Femur (tissue), 1 donor: ENCODE measurements around the gene SRL.
A peak's percentile ranks its signal among the peaks of the same experiment; 100 is the strongest.

Experiments
- DNase-seq: peaks from one replicate; pipeline ENCODE4 v3.0.0-alpha.2; 2017

The SRL gene

DNA sequence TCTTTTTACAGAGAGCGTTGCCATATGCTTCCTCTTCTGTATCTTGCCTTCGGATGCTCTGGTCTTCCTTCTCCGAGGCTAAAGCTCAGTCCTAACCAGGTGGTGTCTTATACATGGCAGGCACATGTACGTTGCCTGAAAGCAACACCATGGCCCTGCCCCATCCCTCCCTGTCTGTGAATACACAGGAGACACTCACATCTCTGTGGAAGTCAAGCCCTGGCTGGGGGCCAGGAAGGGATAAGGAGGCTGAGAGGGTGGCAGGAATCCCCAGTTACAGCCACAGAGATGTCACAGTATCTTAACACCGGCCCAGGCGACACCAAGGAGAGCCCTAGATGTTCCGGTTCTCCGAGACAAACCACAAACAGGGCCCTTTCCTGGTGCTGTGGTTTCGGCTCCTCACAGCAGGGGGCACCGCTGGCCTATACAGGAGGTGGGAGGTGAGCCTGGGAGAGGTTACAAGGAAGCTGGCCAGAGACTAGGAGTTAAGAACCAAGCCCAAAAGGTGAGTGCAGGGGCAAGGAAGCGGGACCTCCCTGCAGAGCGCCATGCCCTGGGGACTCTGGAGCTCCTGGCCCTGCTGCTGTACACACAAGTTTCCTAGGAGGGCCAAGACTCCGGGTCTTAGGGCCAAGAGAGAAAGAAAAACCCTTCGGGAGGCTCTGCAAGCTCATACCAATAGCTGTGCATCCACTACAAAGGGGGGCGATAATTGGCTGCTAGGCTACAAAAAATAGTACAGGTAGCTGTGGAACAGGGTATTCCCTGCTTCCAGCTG lies 41.7 kb downstream of the SRL start:
- peak; percentile 74 for DNase-seq

DNA sequence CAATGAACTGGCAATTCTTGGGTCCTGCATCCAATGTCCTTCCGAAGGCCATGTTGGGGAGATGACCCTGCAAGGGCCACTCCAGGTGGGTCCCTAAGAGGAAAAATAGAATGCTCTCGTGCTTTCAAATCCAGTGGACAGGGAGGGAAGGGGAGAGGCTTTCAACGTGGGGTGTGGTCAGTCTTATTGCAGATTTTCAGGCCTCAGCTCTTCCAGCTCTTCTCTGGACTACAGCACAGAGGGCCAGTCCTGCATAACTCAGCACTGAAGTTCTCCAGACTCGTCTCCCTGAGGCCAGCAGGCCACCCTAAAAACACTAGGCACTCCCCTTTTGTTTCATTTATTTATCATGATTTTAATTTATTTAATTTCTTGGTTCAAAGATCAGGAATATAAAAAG lies 43.1 kb downstream of the SRL start:
- no peak for DNase-seq

DNA sequence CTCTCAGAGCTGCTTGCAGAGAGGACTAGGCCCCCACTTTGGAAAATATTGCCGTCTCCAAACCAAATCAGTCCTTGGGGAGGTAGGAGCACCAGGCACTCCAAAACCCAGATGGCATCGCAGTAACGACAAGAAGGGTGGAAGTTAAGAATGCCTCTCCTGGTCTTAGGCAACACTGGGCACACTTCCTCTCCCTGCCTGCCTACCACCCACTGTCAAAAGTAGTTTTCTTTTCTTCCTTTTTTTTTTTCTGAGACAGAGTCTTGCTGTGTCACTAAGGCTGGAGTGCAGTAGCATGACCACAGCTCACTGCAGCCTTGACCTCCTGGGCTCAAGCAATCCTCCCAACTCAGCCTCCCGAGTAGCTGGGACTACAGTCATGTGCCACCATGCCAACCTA lies 47.2 kb downstream of the SRL start:
- no peak for DNase-seq

DNA sequence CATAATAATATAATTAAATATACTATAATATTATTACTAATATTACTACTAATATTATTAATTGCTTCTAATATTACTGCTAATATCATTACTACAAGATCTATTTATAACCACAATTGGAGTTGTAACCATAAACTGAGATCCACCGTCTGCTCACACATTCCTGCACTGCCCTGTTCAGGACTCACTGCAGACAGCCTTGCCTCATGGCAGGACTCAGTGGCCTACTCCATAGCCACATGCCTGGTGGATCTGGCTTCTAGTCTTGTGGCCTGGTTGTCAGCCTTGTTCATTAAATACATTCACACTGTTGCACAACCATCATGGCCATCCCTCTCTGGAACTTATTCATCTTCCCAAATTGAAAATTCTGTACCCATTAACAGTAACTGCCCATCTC lies 48.0 kb downstream of the SRL start:
- DNase-seq, result no peak

DNA sequence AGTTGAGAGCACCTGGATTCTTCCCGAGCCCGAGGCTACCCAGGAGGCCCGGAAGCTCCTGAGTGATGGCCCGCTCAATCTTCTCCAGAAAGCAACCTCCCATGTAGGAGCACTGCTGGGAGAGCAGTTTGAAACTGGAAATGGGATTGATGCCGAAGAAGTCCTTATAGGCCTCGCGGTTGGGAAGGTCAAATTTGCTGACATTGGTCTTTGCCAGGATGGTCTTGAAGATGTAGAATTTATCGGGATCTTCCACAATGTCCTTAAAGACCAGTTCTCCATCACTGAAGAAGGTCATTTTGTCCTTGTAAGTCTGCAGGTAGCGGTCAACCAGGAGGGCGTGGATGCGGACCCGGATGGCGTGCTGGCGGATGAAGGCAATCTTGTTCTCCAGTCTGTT lies 49.7 kb downstream of the SRL start:
- no peak for DNase-seq

DNA sequence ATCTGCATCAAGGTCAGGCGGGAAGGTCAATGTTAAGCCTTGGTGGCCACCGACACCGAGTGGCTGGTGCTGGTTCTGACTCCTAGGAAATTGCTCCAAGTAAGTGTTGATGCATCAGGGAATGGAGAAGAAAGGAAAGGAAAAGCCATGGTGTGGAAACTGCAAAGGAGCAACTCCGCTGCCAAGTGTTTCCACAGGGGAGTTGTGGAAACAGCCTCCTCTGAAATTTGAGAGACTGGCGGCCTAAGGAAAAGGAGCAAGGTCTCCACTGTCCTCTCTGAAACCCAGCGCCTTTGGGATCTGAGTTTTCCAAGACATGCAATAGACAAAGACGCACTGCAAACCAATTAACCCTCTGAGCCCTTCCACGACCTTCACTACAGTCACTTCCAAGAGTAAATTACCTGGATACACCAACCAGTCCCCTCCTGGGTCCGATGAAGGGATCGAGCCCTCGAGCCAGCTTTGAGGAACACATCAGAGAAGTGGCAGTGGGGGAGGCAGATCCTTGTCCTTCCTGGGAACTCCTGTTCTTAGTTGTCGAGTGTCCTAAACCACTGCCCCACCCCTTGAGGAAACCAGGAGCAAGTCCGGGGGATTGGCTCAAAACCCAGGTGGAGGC lies 51.1 kb downstream of the SRL start:
- DNase-seq, result peak; percentile 61

DNA sequence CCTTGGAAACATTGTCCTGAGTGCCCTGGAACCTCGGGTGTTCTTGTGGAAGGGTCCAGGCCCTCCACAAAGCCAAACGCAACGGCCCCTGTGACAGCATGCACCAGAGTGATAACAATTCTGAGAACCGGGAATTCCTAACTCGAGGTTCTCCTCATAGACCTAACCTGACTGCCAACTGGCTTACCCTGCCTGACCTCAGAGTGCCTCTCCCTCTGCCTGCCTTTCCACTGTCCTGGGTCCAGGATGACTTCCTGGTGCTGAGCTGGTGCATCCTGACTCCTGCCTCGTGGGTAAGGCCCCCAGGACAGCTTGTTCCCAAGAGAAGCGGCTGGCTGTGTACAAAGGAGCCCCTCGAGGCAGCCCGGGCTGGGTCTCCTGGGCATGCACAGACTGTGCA lies 51.8 kb downstream of the SRL start:
- DNase-seq, result no peak

DNA sequence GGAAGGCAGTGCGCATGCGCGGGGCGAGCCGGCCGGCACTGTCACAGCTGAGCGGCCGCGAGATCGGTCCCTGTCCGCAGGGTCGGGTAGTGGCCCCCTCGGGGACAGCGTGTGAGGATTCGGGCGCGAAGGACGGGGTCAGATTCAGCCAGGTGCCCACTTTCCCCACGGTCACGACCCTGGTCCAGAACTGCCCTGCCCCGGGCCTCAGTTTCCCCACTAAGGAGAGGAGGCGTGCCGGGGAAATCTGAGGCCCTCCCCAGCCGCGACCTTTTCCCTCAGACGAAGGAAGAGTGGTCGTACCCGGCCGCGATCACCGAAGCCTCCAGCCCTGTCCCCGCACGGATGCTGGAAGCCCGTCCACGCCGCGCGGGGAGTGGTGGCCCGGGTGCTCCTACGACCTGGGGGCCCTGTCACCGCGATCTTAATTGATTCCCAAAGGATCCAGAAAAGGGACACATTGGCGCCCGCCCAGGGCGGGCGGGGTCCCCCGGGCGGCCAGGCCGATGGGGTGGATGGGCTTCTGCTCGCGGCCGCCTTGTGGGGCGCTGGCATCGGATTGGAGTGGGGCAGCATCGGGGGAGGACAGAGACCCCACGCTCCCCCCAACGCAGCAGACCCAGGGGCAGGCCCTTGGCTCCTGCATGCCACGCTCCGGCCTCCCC lies 57.7 kb downstream of the SRL start:
- DNase-seq, result no peak

DNA sequence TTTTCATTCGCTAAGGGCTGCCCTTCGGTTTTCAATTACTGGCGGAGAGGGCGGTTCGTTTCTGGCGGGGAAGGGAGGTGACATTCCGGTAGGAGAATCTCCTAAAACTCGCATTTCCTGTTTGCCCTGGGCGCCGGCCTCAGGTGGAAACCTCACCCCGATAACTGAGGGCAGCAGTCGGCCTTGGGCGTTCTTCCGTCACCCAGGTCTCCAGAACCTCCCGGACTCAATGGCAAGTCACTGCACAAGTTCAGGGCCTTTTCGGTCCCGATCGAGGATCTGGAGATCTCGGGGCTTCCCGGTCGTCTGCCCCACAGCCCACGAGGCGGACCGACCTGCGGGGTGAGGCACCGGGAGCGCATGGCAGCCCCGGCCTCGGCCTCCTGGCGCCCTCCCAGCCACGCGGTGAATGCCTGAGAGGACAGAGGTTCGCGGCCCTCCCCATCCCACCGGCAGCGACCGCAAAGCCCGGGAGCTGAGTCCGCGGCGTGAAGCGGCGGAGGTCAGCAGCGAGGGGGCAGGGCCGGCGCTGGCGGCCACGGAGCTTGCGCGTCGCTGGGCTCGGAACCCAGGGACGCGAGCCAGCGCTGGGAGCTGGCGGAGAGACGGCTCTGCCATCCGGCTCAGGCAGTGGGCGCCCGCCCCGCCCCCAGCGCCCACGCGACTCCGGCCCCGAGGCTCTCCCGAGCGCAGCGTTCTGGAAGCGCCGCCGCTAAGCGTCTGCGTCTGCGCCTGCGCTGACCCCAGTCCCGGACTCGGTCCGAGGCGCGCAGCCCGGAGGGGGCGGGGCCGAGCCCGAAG lies 58.4 kb downstream of the SRL start:
- peak; percentile 96 for DNase-seq

DNA sequence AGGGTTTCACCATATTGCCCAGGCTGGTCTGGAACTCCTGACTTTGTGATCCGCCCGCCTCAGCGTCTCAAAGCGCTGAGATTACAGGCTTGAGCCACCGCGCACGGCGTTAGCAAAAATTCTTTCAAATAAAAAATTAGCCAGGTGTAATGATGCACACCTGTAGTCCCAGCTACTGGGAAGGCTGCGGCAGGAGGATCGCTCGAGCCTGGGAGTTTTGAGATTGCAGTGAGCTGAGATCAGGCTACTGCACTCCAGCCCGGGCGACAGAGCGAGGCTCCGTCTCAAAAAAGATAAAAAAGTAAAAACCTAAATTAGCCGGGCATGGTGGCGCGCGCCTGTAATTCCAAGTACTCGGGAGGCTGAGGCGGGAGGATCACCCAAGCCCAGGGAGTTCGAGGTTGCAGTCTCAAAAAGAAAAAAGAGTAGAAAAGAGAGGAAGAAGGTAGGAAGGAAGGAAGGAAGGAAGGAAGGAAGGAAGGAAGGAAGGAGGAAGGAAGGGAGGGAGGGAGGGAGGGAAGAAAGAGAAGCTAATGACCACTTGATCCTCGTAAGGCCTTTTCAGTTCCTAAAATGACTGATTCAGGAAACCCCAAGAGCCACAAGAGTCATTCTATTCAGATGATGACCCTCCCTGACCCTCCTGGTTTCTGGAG lies 59.2 kb downstream of the SRL start:
- no peak for DNase-seq

DNA sequence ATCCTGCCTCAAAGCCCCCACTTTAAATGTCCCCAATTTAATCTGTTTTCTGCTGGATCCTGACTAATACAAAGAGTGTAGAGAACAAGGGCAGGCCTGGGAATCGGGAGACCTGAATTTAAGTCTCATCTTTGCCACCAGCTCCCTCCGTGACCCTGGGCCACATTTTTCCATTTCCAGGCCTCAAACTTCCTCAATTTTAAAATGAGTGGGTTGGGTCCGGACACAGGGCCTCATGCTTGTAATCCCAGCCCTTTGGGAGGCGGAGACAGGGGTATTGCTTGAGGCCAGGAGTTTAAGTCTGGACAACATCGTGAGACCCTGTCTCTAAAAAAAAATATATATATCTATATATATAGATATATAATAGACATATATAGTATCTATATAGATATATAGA lies 61.4 kb downstream of the SRL start:
- DNase-seq, result no peak

DNA sequence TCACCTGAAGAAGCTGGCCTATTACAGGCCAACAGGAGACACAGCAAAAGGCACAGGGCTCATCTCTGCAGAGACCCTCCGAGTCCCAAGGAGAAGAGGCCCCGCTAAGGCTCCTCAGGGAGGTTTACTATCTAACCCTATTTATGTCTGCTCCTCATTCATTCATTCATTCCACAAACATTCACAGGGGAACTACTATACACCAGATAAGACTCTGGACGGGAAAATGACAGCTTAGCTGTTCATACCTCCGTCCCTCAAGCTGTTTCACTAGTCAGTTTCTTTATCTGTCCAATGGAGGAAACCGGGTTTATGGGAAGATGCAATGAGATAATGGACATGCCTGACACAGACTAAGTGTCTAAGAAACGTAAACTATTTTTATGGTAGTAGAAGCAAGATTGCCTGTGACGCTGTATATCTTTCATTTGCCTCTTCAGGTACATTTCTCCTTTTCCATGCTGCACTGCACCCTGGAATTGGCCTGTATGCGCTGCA lies 62.1 kb downstream of the SRL start:
- DNase-seq, result no peak

DNA sequence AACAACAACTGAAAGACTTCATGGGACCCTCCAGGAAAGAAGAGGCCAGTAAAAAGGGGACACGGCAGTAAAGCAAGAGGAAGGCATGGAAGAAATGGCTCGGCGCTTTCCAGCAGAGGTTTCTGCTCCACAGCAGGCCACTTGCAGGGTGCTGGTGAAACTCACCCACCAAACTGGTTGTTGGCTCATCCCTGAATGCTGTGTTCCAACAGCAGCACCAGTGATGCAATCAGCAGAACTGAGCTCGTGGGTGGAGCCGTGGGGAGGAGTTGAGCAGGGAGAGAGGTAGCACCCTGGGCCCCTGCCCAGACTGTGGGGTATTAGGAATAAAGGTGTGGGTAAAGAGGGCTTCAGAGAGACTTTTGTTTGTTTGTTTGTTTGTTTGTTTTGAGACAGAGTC lies 62.9 kb downstream of the SRL start:
- no peak for DNase-seq

DNA sequence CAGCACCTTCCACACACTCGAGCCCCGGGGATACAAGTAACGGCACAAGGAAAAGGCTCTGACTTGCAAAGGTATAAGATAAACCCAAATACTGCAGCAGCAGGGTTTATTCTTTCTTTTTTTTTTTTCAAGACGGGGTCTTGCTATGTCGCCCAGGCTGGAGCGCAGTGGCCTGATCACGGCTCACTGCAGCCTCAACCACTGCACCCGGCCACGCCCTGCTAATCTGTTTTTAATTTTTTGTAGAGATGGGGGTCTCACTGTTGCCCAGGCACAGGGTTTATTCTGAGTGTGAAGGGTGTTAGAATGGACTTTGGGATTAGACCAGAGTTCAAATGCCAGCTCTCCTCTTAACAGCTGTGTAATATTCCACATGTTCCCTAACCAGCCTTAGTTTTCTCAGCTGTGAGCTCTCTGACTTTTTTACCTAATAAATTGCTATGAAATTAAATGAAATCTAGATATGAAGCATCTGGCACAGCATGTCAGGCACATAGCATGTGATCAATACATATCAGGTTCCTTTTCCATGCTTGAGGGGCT lies 63.3 kb downstream of the SRL start:
- DNase-seq, result no peak

DNA sequence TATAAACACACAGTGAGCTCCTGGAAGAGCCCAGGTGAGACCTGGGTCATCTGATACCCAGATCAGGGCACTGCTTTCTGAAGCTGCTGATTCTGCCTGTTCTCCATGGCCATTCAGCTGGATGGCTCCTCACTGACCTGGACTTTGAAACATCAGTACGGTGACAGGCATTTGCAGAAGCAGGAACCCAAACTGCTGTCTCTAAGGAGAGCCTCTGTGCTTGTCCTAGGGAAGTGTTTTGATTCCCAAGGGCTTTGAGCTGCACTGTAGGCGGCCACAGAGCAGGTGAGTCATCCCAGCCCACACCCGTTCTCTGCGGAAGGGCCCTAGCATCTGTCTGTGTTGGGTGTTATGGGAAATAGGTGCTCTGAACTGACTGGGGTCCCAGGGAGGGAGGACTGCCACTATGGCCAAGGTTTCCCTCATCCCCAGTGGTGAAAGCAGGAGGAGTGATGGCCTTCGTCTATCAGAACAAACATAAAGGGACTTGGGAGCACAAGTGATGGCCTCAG lies 64.9 kb downstream of the SRL start:
- no peak for DNase-seq

DNA sequence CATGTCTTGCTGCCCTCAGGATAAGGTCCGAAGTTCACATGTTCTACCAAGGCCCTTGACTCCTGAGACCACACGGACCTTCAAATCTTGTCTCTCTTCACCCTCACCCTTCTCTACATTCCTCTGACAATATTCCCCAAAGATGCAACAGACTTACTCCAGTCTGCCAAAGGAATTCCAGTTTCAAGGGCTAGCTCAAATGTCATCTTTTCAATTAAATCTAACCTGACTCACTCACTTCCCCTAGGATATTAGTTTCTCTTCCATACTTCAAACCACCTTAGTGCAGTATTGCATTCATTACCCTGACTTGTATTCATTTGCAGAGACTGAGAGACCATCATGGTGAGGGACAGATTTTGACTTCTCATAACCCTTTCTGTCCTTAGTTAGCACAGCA lies 66.0 kb downstream of the SRL start:
- DNase-seq, result no peak

DNA sequence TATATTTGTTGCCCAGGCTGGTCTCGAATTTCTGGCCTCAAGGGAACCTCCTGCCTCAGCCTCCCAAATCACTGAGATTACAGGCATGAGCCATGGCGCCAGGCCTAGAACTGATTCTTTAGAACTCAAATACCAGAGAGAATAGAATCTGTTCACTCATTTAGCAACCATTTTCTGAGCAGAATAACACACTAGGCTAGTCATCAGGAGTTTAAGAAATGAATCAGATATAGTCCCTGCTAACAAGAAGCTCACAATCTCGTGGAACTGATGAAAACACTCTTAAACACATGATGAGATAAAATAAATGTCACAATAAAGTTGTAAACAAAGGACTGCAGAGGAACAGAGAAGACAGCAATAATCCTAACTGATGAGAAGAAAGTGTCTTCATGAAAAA lies 69.8 kb downstream of the SRL start:
- no peak for DNase-seq

DNA sequence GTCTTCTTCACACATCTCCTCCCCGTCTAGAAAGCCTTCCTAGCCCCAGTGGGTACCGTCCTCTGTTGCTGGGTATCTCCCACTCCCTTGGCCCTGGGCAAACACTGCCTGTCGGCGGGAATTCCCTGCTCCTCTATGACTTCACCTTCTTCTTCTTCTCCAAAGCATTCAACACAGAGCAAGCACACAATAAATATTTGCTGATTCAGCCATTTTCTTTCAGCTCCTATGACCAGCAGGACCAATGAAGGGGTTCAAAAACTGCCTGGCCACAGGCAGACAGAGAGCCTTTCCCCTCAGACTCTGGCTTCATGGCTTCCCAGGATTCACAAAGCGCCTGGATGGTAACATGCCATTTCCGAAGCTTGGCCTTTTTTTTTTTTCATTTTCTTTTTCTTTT lies 72.5 kb downstream of the SRL start:
- no peak for DNase-seq

DNA sequence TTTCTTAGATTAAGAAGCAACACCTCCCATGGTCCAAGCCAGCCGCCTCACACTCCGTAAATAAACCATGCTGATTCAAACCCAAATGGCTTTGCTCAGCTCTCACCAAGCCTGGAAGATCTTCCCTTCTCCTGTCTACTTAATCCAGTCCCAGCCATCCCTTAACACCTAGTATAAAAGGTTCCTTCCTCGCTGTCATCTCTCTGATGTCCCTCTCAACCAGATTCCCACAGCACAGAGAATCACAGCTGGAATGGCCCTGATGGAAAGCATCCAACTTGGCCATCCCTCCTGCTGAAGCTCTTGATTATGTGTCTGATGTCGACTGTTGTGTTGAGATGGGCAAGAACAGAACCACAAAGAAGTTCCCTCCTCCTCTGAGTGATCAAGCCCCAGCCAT lies 75.1 kb downstream of the SRL start:
- DNase-seq, result no peak

DNA sequence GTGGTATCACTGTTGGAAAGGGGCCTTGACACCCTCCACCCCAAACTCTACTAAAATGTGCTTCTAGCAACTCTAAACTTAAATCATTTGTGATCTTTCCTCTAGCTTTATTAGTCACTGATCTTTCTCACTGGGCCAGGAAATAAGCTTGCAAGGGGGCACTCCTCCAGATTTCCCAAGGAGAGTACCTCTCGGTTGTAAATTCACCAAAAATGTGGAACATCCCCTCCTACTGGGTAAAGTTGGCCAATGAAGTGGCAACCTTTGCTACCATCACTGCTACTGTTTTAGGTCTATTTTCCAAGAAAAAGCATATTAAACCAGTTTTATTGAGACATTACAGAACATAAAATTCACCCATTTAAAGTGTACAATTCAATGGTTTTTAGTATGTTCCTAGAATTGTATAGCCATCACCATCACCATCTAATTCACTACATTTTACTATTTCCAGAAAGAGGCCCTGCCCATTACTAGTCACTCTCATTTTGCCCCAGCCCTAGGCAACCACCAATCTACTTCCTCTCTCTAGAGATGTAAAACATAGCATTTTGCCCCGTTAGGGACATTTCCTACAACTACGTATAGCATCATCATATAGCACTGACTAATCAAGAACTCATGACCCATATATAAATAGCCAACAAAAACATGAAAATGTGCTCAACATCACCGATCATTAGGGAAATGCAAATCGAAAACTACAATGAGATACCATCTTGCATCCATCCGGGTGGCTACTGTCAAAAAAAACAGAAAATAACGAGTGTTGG lies 81.0 kb downstream of the SRL start:
- no peak for DNase-seq

DNA sequence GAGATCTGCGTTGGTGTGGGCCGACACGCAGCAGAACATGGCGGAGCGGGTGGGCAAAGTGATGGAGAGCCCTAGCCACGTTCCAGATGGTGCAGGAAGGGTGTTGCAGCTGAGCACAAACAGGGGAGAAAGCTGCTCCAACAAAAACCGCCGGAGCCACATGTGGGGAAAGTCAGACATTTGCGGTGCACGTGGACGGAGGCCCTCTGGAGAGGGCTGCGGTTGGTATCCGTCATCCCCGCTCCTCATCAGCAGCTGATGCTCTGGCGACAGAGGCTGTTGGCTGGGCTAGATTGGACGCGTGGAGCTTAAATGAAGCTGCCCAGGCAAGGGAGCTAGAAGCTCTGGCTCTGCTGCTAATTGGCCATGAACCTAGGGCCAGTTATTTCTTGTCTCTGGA lies 82.2 kb downstream of the SRL start:
- DNase-seq, result no peak
